Measurements from ENCODE around the gene CD33.

The CD33 gene

GRCh38 chr19:51271067-51271466, 46.2 kb downstream of the CD33 start:
- H3K79me2 ChIP-seq (ENCODE audit: insufficient read depth, low read length), result no peaks in the 10 kb centered on the region
- H2AFZ ChIP-seq (ENCODE audit: low read depth, low read length), result no peak overlapping the region
- H3K36me3 ChIP-seq (ENCODE audit: insufficient read depth, low read length), result no peaks in the 10 kb centered on the region
- no peak overlapping the region for H3K9ac ChIP-seq (ENCODE audit: low read depth, low read length)
- TF ChIP-seq EZH2 (IDR thresholded peaks at IDR 0.05; ENCODE audit: borderline replicate concordance, low read depth, low read length, severe bottlenecking) (no peak), CTCF (IDR thresholded peaks at IDR 0.05; ENCODE audit: borderline replicate concordance, extremely low read depth, low read length, poor library complexity, severe bottlenecking) (no peak)
- no peaks in the 10 kb centered on the region for H4K20me1 ChIP-seq (ENCODE audit: insufficient read depth, low read length)
- H3K27ac ChIP-seq (ENCODE audit: low read length), result no peak overlapping the region
- H3K4me2 ChIP-seq (ENCODE audit: insufficient read depth, low read length), result no peak overlapping the region
- no peak overlapping the region for H3K4me3 ChIP-seq (ENCODE audit: low read depth in 1 of 2, low read length in 2 of 2)
- DNase-seq (no peak), ATAC-seq (ENCODE audit: insufficient read depth, low read depth) (no peak)
- no peaks in the 10 kb centered on the region for H3K4me1 ChIP-seq (ENCODE audit: insufficient read depth, low read length)
- peaks cover 6% of the 10 kb centered on the region for H3K27me3 ChIP-seq (ENCODE audit: insufficient read depth, low read length, poor library complexity)
- no peaks in the 10 kb centered on the region for H3K9me3 ChIP-seq (ENCODE audit: insufficient read depth, low read length, severe bottlenecking)

- H3K4me1 ChIP-seq (ENCODE audit: insufficient read depth, low read length), result no peaks in the 10 kb centered on the region
- DNase-seq (peak; percentile 16), ATAC-seq (ENCODE audit: insufficient read depth, low read depth) (peak; percentile 74)
- peaks cover 6% of the 10 kb centered on the region for H3K27me3 ChIP-seq (ENCODE audit: insufficient read depth, low read length, poor library complexity)
- TF ChIP-seq CTCF (IDR thresholded peaks at IDR 0.05; ENCODE audit: borderline replicate concordance, extremely low read depth, low read length, poor library complexity, severe bottlenecking) (peak; percentile 15), EZH2 (IDR thresholded peaks at IDR 0.05; ENCODE audit: borderline replicate concordance, low read depth, low read length, severe bottlenecking) (no peak)
- no peak overlapping the region for H2AFZ ChIP-seq (ENCODE audit: low read depth, low read length)
- no peaks in the 10 kb centered on the region for H3K79me2 ChIP-seq (ENCODE audit: insufficient read depth, low read length)
- H3K27ac ChIP-seq (ENCODE audit: low read length), result no peak overlapping the region
- no peaks in the 10 kb centered on the region for H4K20me1 ChIP-seq (ENCODE audit: insufficient read depth, low read length)
- no peaks in the 10 kb centered on the region for H3K9me3 ChIP-seq (ENCODE audit: insufficient read depth, low read length, severe bottlenecking)
- no peaks in the 10 kb centered on the region for H3K36me3 ChIP-seq (ENCODE audit: insufficient read depth, low read length)
- no peak overlapping the region for H3K4me2 ChIP-seq (ENCODE audit: insufficient read depth, low read length)
- H3K4me3 ChIP-seq (ENCODE audit: low read depth in 1 of 2, low read length in 2 of 2), result no peak overlapping the region
- H3K9ac ChIP-seq (ENCODE audit: low read depth, low read length), result no peak overlapping the region
Observed at GRCh38 chr19:51272183-51272810, 47.4 kb downstream of the CD33 start.

GRCh38 chr19:51274049-51274770, 49.3 kb downstream of the CD33 start:
- no peak for TF ChIP-seq EZH2 (IDR thresholded peaks at IDR 0.05; ENCODE audit: borderline replicate concordance, low read depth, low read length, severe bottlenecking)
- TF ChIP-seq CTCF (IDR thresholded peaks at IDR 0.05; ENCODE audit: borderline replicate concordance, extremely low read depth, low read length, poor library complexity, severe bottlenecking), result no peak

More at GRCh38 chr19:51274049-51274770, 49.3 kb downstream of the CD33 start:
- Histone ChIP-seq H3K4me2 (ENCODE audit: insufficient read depth, low read length) (no peak overlapping the region), H3K4me1 (ENCODE audit: insufficient read depth, low read length) (no peaks in the 10 kb centered on the region), H3K36me3 (ENCODE audit: insufficient read depth, low read length) (no peaks in the 10 kb centered on the region), H3K27me3 (ENCODE audit: insufficient read depth, low read length, poor library complexity) (peaks cover 3% of the 10 kb centered on the region), H3K4me3 (ENCODE audit: low read depth in 1 of 2, low read length in 2 of 2) (no peak overlapping the region), H3K79me2 (ENCODE audit: insufficient read depth, low read length) (no peaks in the 10 kb centered on the region), H3K9ac (ENCODE audit: low read depth, low read length) (no peak overlapping the region), H4K20me1 (ENCODE audit: insufficient read depth, low read length) (no peaks in the 10 kb centered on the region), H3K27ac (ENCODE audit: low read length) (no peak overlapping the region), H3K9me3 (ENCODE audit: insufficient read depth, low read length, severe bottlenecking) (no peaks in the 10 kb centered on the region), H2AFZ (ENCODE audit: low read depth, low read length) (no peak overlapping the region)
- DNase-seq, result no peak
- no peak for ATAC-seq (ENCODE audit: insufficient read depth, low read depth)
